Transverse colon (tissue), 4 donors: Measurements from ENCODE around the gene TNNC2. TPM values are rescaled to one million over a fixed set of nuclear protein-coding genes. Genes with fewer than 3 reads are reported as not detected.

Experiments
- DNase-seq: peaks from one replicate; pipeline ENCODE4 v3.0.0-alpha.2; 2019
- H3K27ac ChIP-seq, 4 donors: fragments of 200-600 bp; sonication (generic); 2 replicates each; pipeline ENCODE4 v1.5.1; 2016 to 2018; ENCODE audit warnings: inconsistent platforms in 4 of 4
- H3K27me3 ChIP-seq: fragments of 200-600 bp; sonication (generic); 2 replicates; pipeline ENCODE4 v1.5.1; 2017; ENCODE audit warnings: inconsistent platforms
- H3K36me3 ChIP-seq, 4 donors: fragments of 200-600 bp; sonication (generic); 2 replicates each; pipeline ENCODE4 v1.5.1; 2017 to 2019; ENCODE audit warnings: inconsistent platforms in 4 of 4
- H3K4me1 ChIP-seq, 4 donors: fragments of 200-600 bp; sonication (generic); 2 replicates each; pipeline ENCODE4 v1.5.1; 2017 to 2020; ENCODE audit warnings: inconsistent platforms in 4 of 4
- H3K4me3 ChIP-seq, 4 donors: fragments of 200-600 bp; sonication (generic); 1 replicate in 1 of 4; 2 replicates in 3 of 4; pipeline versions ENCODE4 v1.5.1 to v1.6.1; 2017 to 2019; ENCODE audit warnings: inconsistent platforms in 4 of 4
- H3K9me3 ChIP-seq, 2 donors: fragments of 200-600 bp; sonication (generic); 2 replicates each; pipeline ENCODE4 v1.5.1; 2017 to 2019; ENCODE audit warnings: inconsistent platforms in 2 of 2
- EP300 ChIP-seq: sonication (generic); formaldehyde crosslinking; IDR thresholded peaks from one replicate; pipeline ENCODE4 v1.6.1; 2017; ENCODE audit warnings: antibody characterized with exemption, low read depth
- POLR2A ChIP-seq: fragments of 450-650 bp; IDR thresholded peaks from one replicate; pipeline ENCODE4 v1.6.1; 2016; ENCODE audit warnings: antibody characterized with exemption, mild to moderate bottlenecking, moderate library complexity
- POLR2AphosphoS5 ChIP-seq, 3 donors: sonication (generic); formaldehyde crosslinking; IDR thresholded peaks; one replicate each; pipeline ENCODE4 v1.6.1; 2016; ENCODE audit warnings: antibody characterized with exemption in 3 of 3
- WGBS, 2 donors: methylation state at CpG; one replicate each; pipeline ENCODE4 v1.1.5; 2018; ENCODE audit warnings: low coverage in 1 of 2; 5-methylcytosine and 5-hydroxymethylcytosine counted together
- in situ Hi-C, 4 donors: fragments of 200-750 bp; cut with MboI; loops; one replicate each; pipeline versions ENCODE4 v1.15.0 to v1.15.1; 2017; ENCODE audit warnings: low sequenced_read_pairs in 3 of 4, low pct_ligation_motif_present in 1 of 4, low pct_unique_long_range_greater_than_20kb in 1 of 4
- intact Hi-C: fragments of 100-400 bp; cut with DNase I; formaldehyde crosslinking; loops from one replicate; pipeline ENCODE4 v1.15.1; 2023; ENCODE audit warnings: low total_unique reads
- total RNA-seq, 4 donors: library from RNA; depleted of rRNA; stranded (reverse); fragments of >200 nt; gene quantifications; one replicate each; pipeline ENCODE4 v1.1.0, GENCODE V29; 2016
- TF ChIP-seq, protein P1 (sequence below), 5 experiments: fragments of 200-600 bp in 3 of 5; fragments of 450-650 bp in 2 of 5; sonication (generic) in 3 of 5; IDR thresholded peaks; 1 replicate in 2 of 5; 2 replicates in 3 of 5; pipeline ENCODE4 v1.5.1; 2016 to 2017; ENCODE audit warnings: antibody characterized with exemption in 5 of 5, inconsistent platforms in 3 of 5, mild to moderate bottlenecking in 2 of 5, moderate library complexity in 1 of 5

TNNC2 gene
- total RNA-seq, 4 donors from 2014 or later: 3.5 to 36.3 (median 4.6) TPM; not detected in 1

DNA sequence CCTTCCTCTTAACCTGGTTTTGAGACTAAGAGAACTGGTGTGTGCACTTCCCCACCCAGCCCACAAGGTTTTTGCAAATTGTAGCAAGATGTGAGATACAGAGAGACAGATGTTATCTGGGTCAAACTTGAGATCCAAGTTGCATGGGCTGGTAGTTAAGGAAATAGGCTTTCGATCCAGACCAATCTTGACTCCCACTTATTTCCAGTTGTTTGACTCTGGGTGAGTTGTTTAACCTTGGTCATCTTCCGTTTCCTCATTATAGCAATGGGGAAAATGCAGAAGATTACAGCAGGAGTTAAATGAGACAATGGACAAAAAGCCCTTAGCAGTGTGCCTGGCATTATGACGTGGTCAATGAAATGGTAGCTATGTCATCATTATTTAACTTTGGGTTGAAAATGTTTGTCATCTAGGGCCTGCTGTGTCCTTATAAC lies 8.2 kb upstream of the TNNC2 start:
- Histone ChIP-seq H3K27me3 (no peaks in the 10 kb centered on the region), H3K36me3 (no peaks in the 10 kb centered on the region), H3K4me1 (peaks cover 19 to 40% (median 28%) of the 10 kb centered on the region in 4 donors), H3K27ac (peak overlapping the region; percentile 91 to 98 (median 93)), H3K4me3 (peak overlapping the region in 1 of 4 donors; percentile 84), H3K9me3 (no peaks in the 10 kb centered on the region)
- in situ Hi-C loops (no loop called here), intact Hi-C loops (no loop called here)
- no peak for DNase-seq
- 65 to 69% methylated on average over 3 of the region's 3 CpGs for WGBS, 2 donors
- TF ChIP-seq, protein P1, sequence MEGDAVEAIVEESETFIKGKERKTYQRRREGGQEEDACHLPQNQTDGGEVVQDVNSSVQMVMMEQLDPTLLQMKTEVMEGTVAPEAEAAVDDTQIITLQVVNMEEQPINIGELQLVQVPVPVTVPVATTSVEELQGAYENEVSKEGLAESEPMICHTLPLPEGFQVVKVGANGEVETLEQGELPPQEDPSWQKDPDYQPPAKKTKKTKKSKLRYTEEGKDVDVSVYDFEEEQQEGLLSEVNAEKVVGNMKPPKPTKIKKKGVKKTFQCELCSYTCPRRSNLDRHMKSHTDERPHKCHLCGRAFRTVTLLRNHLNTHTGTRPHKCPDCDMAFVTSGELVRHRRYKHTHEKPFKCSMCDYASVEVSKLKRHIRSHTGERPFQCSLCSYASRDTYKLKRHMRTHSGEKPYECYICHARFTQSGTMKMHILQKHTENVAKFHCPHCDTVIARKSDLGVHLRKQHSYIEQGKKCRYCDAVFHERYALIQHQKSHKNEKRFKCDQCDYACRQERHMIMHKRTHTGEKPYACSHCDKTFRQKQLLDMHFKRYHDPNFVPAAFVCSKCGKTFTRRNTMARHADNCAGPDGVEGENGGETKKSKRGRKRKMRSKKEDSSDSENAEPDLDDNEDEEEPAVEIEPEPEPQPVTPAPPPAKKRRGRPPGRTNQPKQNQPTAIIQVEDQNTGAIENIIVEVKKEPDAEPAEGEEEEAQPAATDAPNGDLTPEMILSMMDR (IDR thresholded peaks at IDR 0.05): peak in 1 of 5 experiments; percentile 9
- TF ChIP-seq POLR2A (no peak), EP300 (no peak), POLR2AphosphoS5 (IDR thresholded peaks at IDR 0.05) (no peak)

DNA sequence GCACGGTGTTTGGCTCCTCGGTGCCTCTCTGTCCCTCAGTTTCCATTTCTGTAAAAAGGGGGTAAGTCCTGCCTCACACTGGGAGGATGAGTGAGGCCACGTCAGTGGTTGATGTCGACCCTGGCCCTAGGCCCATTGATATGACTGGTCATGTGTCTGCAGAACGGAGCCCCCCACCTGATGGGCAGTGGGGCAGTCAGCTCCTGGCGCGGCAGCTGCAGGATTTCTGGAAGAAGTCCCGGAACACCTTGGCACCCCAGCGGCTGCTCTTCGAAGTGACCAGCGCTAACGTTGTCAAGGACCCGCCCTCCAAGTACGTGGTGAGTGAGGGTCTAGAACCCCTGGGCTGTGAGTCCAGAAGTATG lies 7.7 kb upstream of the TNNC2 start:
- no peaks in the 10 kb centered on the region for H3K9me3 ChIP-seq
- H3K27ac ChIP-seq: peak overlapping the region; percentile 91 to 98 (median 93)
- no peaks in the 10 kb centered on the region for H3K36me3 ChIP-seq
- 76% methylated on average over 14 of the region's 14 CpGs; no CpG with 5 or more reads in 1 of the 2 donors for WGBS, 2 donors
- no peaks in the 10 kb centered on the region for H3K27me3 ChIP-seq
- no peak for DNase-seq
- intact Hi-C loops: no loop called here
- in situ Hi-C loops: no loop called here
- H3K4me1 ChIP-seq: peaks cover 19 to 40% (median 28%) of the 10 kb centered on the region in 4 donors
- peak overlapping the region; percentile 50 to 84 (median 60) for H3K4me3 ChIP-seq
- TF ChIP-seq, protein P1 (IDR thresholded peaks at IDR 0.05): no peak
- TF ChIP-seq EP300 (no peak), POLR2A (no peak)

- intact Hi-C loops: no loop called here
- Histone ChIP-seq H3K4me3 (peak overlapping the region; percentile 50 to 84 (median 60)), H3K27me3 (no peaks in the 10 kb centered on the region), H3K27ac (peak overlapping the region; percentile 91 to 98 (median 93)), H3K4me1 (peaks cover 19 to 40% (median 28%) of the 10 kb centered on the region in 4 donors), H3K9me3 (no peaks in the 10 kb centered on the region), H3K36me3 (no peaks in the 10 kb centered on the region)
- TF ChIP-seq POLR2A (peak; percentile 42), POLR2AphosphoS5 (IDR thresholded peaks at IDR 0.05) (peak in 2 of 3 donors; percentile 21 to 34), EP300 (no peak)
- 26% methylated on average over 17 of the region's 71 CpGs; no CpG with 5 or more reads in 1 of the 2 donors for WGBS, 2 donors
- in situ Hi-C loops: no loop called here
- peak; percentile 75 for DNase-seq
Observed at GRCh38 chr20:45833883-45834796, 7.0 kb upstream of the TNNC2 start.

DNA sequence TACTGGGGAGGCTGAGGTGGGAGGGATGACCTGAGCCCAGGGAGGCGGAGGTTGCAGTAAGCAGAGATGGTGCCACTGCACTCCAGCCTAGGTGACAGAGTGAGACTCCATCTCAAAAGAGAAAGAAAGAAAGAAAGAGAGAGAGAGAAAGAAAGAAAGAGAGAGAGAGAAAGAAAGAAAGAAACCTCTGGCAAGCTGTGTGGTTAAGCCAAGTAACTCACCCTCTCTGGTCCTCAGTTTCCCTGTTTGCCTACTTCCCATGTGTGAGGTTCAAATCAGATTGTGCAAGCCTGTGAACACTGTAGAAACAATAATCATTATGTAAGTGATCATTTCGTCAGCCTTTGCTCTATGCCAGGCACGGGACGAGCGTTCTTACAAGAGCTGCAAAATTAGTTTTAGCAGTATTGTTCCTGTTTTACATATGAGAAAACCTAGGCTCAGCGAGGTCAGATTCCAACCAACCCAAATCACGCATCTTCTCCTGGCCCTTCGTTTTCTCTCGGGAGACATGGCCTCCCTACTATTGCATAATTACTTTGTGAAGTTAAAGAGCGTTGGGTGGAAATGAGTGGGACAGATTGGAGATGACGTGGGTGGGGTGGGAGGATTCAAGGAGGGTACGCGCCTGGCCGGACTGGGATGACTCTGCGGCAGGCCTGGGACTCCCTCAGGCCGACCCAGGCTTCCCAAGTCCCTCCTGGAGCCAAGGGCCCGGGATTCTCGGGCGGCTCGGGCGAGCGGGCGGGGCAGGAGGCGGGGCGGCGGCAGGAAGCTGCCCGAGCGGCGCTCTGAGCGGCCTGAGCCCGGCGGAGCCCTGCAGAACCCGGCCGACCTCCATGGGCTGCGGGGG lies 6.1 kb upstream of the TNNC2 start, which contains the start of gene SNX21:
TSS of gene SNX21 (plus strand) at position 770 of the 853 bp plus-strand sequence. CDS start 121 bp downstream, outside the sequence.
- DNase-seq: peak; percentile 83
- 7 to 18% methylated on average over 9 to 25 of the region's 35 CpGs for WGBS, 2 donors
- in situ Hi-C loops: no loop called here
- no peaks in the 10 kb centered on the region for H3K36me3 ChIP-seq
- H3K27ac ChIP-seq: peak within 1 kb of the TSS; percentile 91 to 98 (median 93)
- H3K4me1 ChIP-seq: peaks cover 19 to 40% (median 28%) of the 10 kb centered on the region in 4 donors
- H3K9me3 ChIP-seq: no peaks in the 10 kb centered on the region
- H3K27me3 ChIP-seq: no peaks in the 10 kb centered on the region
- no peak for TF ChIP-seq EP300
- TF ChIP-seq POLR2AphosphoS5 (IDR thresholded peaks at IDR 0.05): peak; percentile 10 to 40 (median 33)
- no peak for TF ChIP-seq POLR2A
- intact Hi-C loops: no loop called here
- H3K4me3 ChIP-seq: peak within 1 kb of the TSS; percentile 50 to 84 (median 60)
